ENCODE measurements around the gene IL4. TPM values are rescaled to one million over a fixed set of nuclear protein-coding genes. Genes with fewer than 3 reads are reported as not detected.

The IL4 gene
- total and polyA plus RNA-seq, 2 donors (not counting 3 experiments of a cell fraction or from before 2014, with no cell fraction given): not detected

GRCh38 chr5:132688536-132689339 lies 14.9 kb downstream of the IL4 start:
- FAIRE-seq: no peak
- no TSS peak for BruUV-seq (replicated peaks)
- Histone ChIP-seq H3K4me1 (ENCODE audit: control insufficient read depth, extremely low read depth, insufficient read depth, low read length) (no peaks in the 10 kb centered on the region), H3K4me3 (replicated peaks in 1 of 3; ENCODE audit: insufficient read depth in 1 of 3, low read depth in 1 of 3, low read length in 3 of 3) (no peak overlapping the region), H2AFZ (ENCODE audit: low read depth, low read length) (no peak overlapping the region), H3K9ac (replicated peaks; ENCODE audit: extremely low read depth, insufficient read depth, low read length) (no peak overlapping the region), H3K4me2 (ENCODE audit: insufficient read depth, low read length) (no peak overlapping the region), H3K36me3 (ENCODE audit: control insufficient read depth in 2 of 2, extremely low read depth in 1 of 2, insufficient read depth in 2 of 2, low read length in 2 of 2) (no peaks in the 10 kb centered on the region), H3K9me3 (replicated peaks; ENCODE audit: control insufficient read depth, insufficient read depth, low read length) (no peaks in the 10 kb centered on the region), H3K27me3 (ENCODE audit: control insufficient read depth in 2 of 2, insufficient read depth in 2 of 2, low read length in 2 of 2) (no peaks in the 10 kb centered on the region), H3K79me2 (ENCODE audit: control insufficient read depth, insufficient read depth, low read length) (no peaks in the 10 kb centered on the region), H3K27ac (ENCODE audit: insufficient read depth, low read depth, low read length) (no peak overlapping the region), H4K20me1 (replicated peaks; ENCODE audit: control insufficient read depth, extremely low read depth, insufficient read depth, low read length) (no peaks in the 10 kb centered on the region), H3K9me1 (replicated peaks; ENCODE audit: control insufficient read depth, extremely low read depth, insufficient read depth, low read length) (no peaks in the 10 kb centered on the region)
- ChIA-PET CTCF (interaction anchor here (0.9 to 1.7 kb wide), 2 partner anchors 15 to 27 kb away, joined by 3 to 5 read pairs; no protein-coding TSS in a partner anchor), POLR2A (no interaction called here)
- TF ChIP-seq POLR2AphosphoS5 (IDR thresholded peaks at IDR 0.05; ENCODE audit: insufficient read depth, low read depth, low read length): no peak
- dilution Hi-C loops (cut with MboI; ENCODE audit: extremely low pct_ligation_motif_present, low sequenced_read_pairs): no loop called here
- intact Hi-C loops (cut with micrococcal nuclease): no loop called here
- DNase-seq (ENCODE audit: low read depth, low spot score): no peak

DNA sequence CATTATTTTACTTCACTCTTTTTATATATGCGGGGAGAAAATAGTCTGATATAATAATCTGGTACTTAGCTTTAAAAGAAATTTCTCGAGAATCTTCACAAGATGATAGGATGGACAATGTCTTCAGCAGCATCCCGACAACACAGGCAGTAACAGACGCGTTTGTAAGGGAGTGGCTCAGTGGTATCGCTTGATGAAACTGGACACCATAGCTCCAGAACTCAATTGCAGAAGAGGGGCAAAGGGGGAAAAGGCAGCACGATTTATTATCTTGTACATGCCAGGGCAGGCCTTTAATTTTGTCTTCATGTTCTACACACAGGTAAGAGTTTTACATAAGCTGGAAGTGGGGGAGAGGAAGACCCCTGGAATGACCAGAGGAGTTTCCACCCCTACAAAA lies 15.7 kb downstream of the IL4 start:
- intact Hi-C loops (cut with micrococcal nuclease) (no loop called here), dilution Hi-C loops (cut with MboI; ENCODE audit: extremely low pct_ligation_motif_present, low sequenced_read_pairs) (no loop called here)
- H3K9me3 ChIP-seq (replicated peaks; ENCODE audit: control insufficient read depth, insufficient read depth, low read length): no peaks in the 10 kb centered on the region
- DNase-seq (ENCODE audit: low read depth, low spot score) (no peak), FAIRE-seq (no peak)
- no peaks in the 10 kb centered on the region for H3K4me1 ChIP-seq (ENCODE audit: control insufficient read depth, extremely low read depth, insufficient read depth, low read length)
- no peaks in the 10 kb centered on the region for H3K36me3 ChIP-seq (ENCODE audit: control insufficient read depth in 2 of 2, extremely low read depth in 1 of 2, insufficient read depth in 2 of 2, low read length in 2 of 2)
- no TSS peak for BruUV-seq (replicated peaks)
- no peaks in the 10 kb centered on the region for H3K9me1 ChIP-seq (replicated peaks; ENCODE audit: control insufficient read depth, extremely low read depth, insufficient read depth, low read length)
- H2AFZ ChIP-seq (ENCODE audit: low read depth, low read length): no peak overlapping the region
- no peaks in the 10 kb centered on the region for H3K79me2 ChIP-seq (ENCODE audit: control insufficient read depth, insufficient read depth, low read length)
- H3K4me3 ChIP-seq (replicated peaks in 1 of 3; ENCODE audit: insufficient read depth in 1 of 3, low read depth in 1 of 3, low read length in 3 of 3): no peak overlapping the region
- TF ChIP-seq MAX (IDR thresholded peaks at IDR 0.05; ENCODE audit: insufficient read depth, insufficient read length) (no peak), POLR2AphosphoS5 (IDR thresholded peaks at IDR 0.05; ENCODE audit: insufficient read depth, low read depth, low read length) (no peak), JUN (IDR thresholded peaks at IDR 0.05; ENCODE audit: borderline replicate concordance, insufficient read depth, insufficient read length, low read depth) (no peak), GATA2 (IDR thresholded peaks at IDR 0.05; ENCODE audit: insufficient read depth, insufficient read length, low read depth, low read length) (no peak), POLR2A (IDR thresholded peaks at IDR 0.05; ENCODE audit: low read depth, low read length) (no peak), MYC (IDR thresholded peaks at IDR 0.05; ENCODE audit: low read depth, low read length) (no peak), EZH2 (IDR thresholded peaks at IDR 0.05; ENCODE audit: borderline replicate concordance, low read depth, low read length, severe bottlenecking) (no peak)
- TF ChIP-seq, protein P1, sequence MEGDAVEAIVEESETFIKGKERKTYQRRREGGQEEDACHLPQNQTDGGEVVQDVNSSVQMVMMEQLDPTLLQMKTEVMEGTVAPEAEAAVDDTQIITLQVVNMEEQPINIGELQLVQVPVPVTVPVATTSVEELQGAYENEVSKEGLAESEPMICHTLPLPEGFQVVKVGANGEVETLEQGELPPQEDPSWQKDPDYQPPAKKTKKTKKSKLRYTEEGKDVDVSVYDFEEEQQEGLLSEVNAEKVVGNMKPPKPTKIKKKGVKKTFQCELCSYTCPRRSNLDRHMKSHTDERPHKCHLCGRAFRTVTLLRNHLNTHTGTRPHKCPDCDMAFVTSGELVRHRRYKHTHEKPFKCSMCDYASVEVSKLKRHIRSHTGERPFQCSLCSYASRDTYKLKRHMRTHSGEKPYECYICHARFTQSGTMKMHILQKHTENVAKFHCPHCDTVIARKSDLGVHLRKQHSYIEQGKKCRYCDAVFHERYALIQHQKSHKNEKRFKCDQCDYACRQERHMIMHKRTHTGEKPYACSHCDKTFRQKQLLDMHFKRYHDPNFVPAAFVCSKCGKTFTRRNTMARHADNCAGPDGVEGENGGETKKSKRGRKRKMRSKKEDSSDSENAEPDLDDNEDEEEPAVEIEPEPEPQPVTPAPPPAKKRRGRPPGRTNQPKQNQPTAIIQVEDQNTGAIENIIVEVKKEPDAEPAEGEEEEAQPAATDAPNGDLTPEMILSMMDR (IDR thresholded peaks at IDR 0.05; ENCODE audit: extremely low read depth in 1 of 2, insufficient read depth in 1 of 2, low read depth in 1 of 2, low read length in 2 of 2): no peak
- no peak overlapping the region for H3K27ac ChIP-seq (ENCODE audit: insufficient read depth, low read depth, low read length)
- POLR2A ChIA-PET: no interaction called here
- no peak overlapping the region for H3K9ac ChIP-seq (replicated peaks; ENCODE audit: extremely low read depth, insufficient read depth, low read length)
- CTCF ChIA-PET: interaction anchor here (0.9 to 1.7 kb wide), 3 partner anchors 14 to 26 kb away, joined by 3 to 5 read pairs (median 3); no protein-coding TSS in a partner anchor
- no peaks in the 10 kb centered on the region for H4K20me1 ChIP-seq (replicated peaks; ENCODE audit: control insufficient read depth, extremely low read depth, insufficient read depth, low read length)
- no peaks in the 10 kb centered on the region for H3K27me3 ChIP-seq (ENCODE audit: control insufficient read depth in 2 of 2, insufficient read depth in 2 of 2, low read length in 2 of 2)
- H3K4me2 ChIP-seq (ENCODE audit: insufficient read depth, low read length): no peak overlapping the region
